Uterus (tissue), 4 donors: ENCODE data around the gene INF2. TPM values are rescaled to one million over a fixed set of nuclear protein-coding genes. Genes with fewer than 3 reads are reported as not detected.

Source experiments
- DNase-seq, 2 donors: peaks; one replicate each; pipeline ENCODE4 v3.0.0-alpha.2; 2019 to 2020
- H3K27ac ChIP-seq, 2 donors: fragments of 200-600 bp; sonication (generic); 1 replicate in 1 of 2; 2 replicates in 1 of 2; pipeline ENCODE4 v1.5.1; 2016 to 2018
- H3K27me3 ChIP-seq, 2 donors: fragments of 200-600 bp; sonication (generic); one replicate each; pipeline ENCODE4 v1.5.1; 2018 to 2019; ENCODE audit warnings: control low read depth in 1 of 2
- H3K36me3 ChIP-seq, 2 donors: fragments of 200-600 bp; sonication (generic); one replicate each; pipeline ENCODE4 v1.5.1; 2019; ENCODE audit warnings: control low read depth in 1 of 2
- H3K4me1 ChIP-seq, 2 donors: fragments of 200-600 bp; sonication (generic); one replicate each; pipeline ENCODE4 v1.5.1; 2018 to 2019; ENCODE audit warnings: control low read depth in 1 of 2
- H3K4me3 ChIP-seq, 2 donors: fragments of 200-600 bp; sonication (generic); 1 replicate in 1 of 2; 2 replicates in 1 of 2; pipeline ENCODE4 v1.5.1; 2018 to 2019; ENCODE audit warnings: mild to moderate bottlenecking in 1 of 2
- H3K9me3 ChIP-seq, 2 donors: fragments of 200-600 bp; sonication (generic); one replicate each; pipeline ENCODE4 v1.5.1; 2019; ENCODE audit warnings: control low read depth in 1 of 2
- CTCF ChIP-seq, 4 experiments: fragments of 200-600 bp in 2 of 4; fragments of 450-650 bp in 2 of 4; sonication (generic) in 2 of 4; IDR thresholded peaks; one replicate each; pipeline ENCODE4 v1.5.1; 2016 to 2019; ENCODE audit warnings: antibody characterized with exemption in 4 of 4, mild to moderate bottlenecking in 2 of 4, moderate library complexity in 1 of 4
- POLR2A ChIP-seq, 2 donors: fragments of 450-650 bp; IDR thresholded peaks; one replicate each; pipeline ENCODE4 v1.6.1; 2016; ENCODE audit warnings: antibody characterized with exemption in 2 of 2, mild to moderate bottlenecking in 1 of 2, moderate library complexity in 1 of 2
- intact Hi-C: fragments of 100-400 bp; cut with DNase I; formaldehyde crosslinking; loops from one replicate; pipeline ENCODE4 v1.15.1; 2023; ENCODE audit warnings: low total_unique reads
- total RNA-seq, 4 donors: library from RNA; depleted of rRNA in 3 of 4; stranded (reverse); fragments of >200 nt in 3 of 4; gene quantifications; one replicate each; pipeline versions ENCODE4 v1.1.0 to v1.2.4, GENCODE V29; 2014 to 2023
- donor health status: DM: yes; HTN: yes; CAD: no.

INF2 gene
- total RNA-seq, 4 donors from 2014 or later: 13.5 to 79.4 (median 44.6) TPM

GRCh38 chr14:104687601-104688504 lies 1.6 kb upstream of the INF2 start:
- H3K9me3 ChIP-seq: no peaks in the 10 kb centered on the region
- intact Hi-C loops: no loop called here
- peak overlapping the region; percentile 82 to 89 for H3K27ac ChIP-seq
- DNase-seq: peak; percentile 58 to 63
- no peak for TF ChIP-seq CTCF (IDR thresholded peaks at IDR 0.05)
- peak in 1 of 2 donors; percentile 14 for TF ChIP-seq POLR2A (IDR thresholded peaks at IDR 0.05)
- H3K36me3 ChIP-seq: no peaks in the 10 kb centered on the region
- H3K4me1 ChIP-seq: peaks cover 0 to 10% of the 10 kb centered on the region in 2 donors
- H3K27me3 ChIP-seq: no peaks in the 10 kb centered on the region
- no peak overlapping the region for H3K4me3 ChIP-seq

GRCh38 chr14:104688505-104689108 lies 811 bp upstream of the INF2 start:
- Histone ChIP-seq H3K27ac (peak overlapping the region; percentile 82 to 89), H3K27me3 (no peaks in the 10 kb centered on the region), H3K4me1 (peaks cover 0 to 10% of the 10 kb centered on the region in 2 donors), H3K9me3 (no peaks in the 10 kb centered on the region), H3K4me3 (peak overlapping the region; percentile 46 to 80), H3K36me3 (no peaks in the 10 kb centered on the region)
- no peak for TF ChIP-seq POLR2A (IDR thresholded peaks at IDR 0.05)
- no peak for TF ChIP-seq CTCF (IDR thresholded peaks at IDR 0.05)
- peak in 1 of 2 donors; percentile 60 for DNase-seq
- intact Hi-C loops: no loop called here

GRCh38 chr14:104689881-104690711 lies 678 bp downstream of the INF2 start:
- peaks cover 0 to 17% of the 10 kb centered on the region in 2 donors for H3K4me1 ChIP-seq
- H3K4me3 ChIP-seq: peak overlapping the region; percentile 46 to 80
- DNase-seq: no peak
- no peaks in the 10 kb centered on the region for H3K36me3 ChIP-seq
- intact Hi-C loops: no loop called here
- TF ChIP-seq POLR2A (IDR thresholded peaks at IDR 0.05) (peak in 1 of 2 donors; percentile 2), CTCF (IDR thresholded peaks at IDR 0.05) (no peak)
- no peaks in the 10 kb centered on the region for H3K27me3 ChIP-seq
- no peaks in the 10 kb centered on the region for H3K9me3 ChIP-seq
- H3K27ac ChIP-seq: peak overlapping the region; percentile 82 to 89

GRCh38 chr14:104690861-104691455 lies 1.5 kb downstream of the INF2 start:
- H3K36me3 ChIP-seq: no peaks in the 10 kb centered on the region
- intact Hi-C loops: no loop called here
- TF ChIP-seq POLR2A (IDR thresholded peaks at IDR 0.05): no peak
- no peak for TF ChIP-seq CTCF (IDR thresholded peaks at IDR 0.05)
- no peak for DNase-seq
- peak overlapping the region; percentile 46 to 80 for H3K4me3 ChIP-seq
- no peaks in the 10 kb centered on the region for H3K9me3 ChIP-seq
- H3K27ac ChIP-seq: peak overlapping the region in 1 of 2 donors; percentile 82
- no peaks in the 10 kb centered on the region for H3K27me3 ChIP-seq
- H3K4me1 ChIP-seq: peaks cover 0 to 22% of the 10 kb centered on the region in 2 donors
